HFF-Myc (cell line): ENCODE measurements around the gene NSUN2.
"Not testable (repeated sequence)": the region's sequence is repeated elsewhere in the genome, so short reads cannot be mapped to it uniquely, and the experiment has no call there.

Source experiments
- DNase-seq: peaks from one replicate; pipeline ENCODE4 v3.0.0-alpha.2; 2011; ENCODE audit warnings: low read depth; ENCODE audit errors: extremely low read depth
- H3K4me3 ChIP-seq: replicated peaks from 2 replicates; pipeline ENCODE4 v1.5.1; 2011; ENCODE audit warnings: low read depth, mild to moderate bottlenecking, control low read depth, low read length
- CTCF ChIP-seq: IDR thresholded peaks from 2 replicates; pipeline ENCODE4 v1.5.1; 2012; ENCODE audit warnings: mild to moderate bottlenecking, low read depth, low read length, control low read depth; ENCODE audit errors: missing control alignments

The NSUN2 gene

GRCh38 chr5:6675784-6676491, 43.1 kb upstream of the NSUN2 start:
- no peak for DNase-seq
- TF ChIP-seq CTCF, result peak; percentile 17
- no peak overlapping the region for H3K4me3 ChIP-seq

- no peak overlapping the region for H3K4me3 ChIP-seq
- no peak for DNase-seq
- no peak for TF ChIP-seq CTCF
These were observed 42.0 kb upstream of the NSUN2 start for GRCh38 chr5:6674886-6675285.

GRCh38 chr5:6674421-6674820, 41.6 kb upstream of the NSUN2 start:
- no peak for TF ChIP-seq CTCF
- no peak for DNase-seq
- H3K4me3 ChIP-seq, result no peak overlapping the region

- no peak for DNase-seq
- H3K4me3 ChIP-seq, result no peak overlapping the region
- no peak for TF ChIP-seq CTCF
These were observed 41.1 kb upstream of the NSUN2 start for GRCh38 chr5:6673963-6674362.

GRCh38 chr5:6673031-6673430, 40.2 kb upstream of the NSUN2 start:
- H3K4me3 ChIP-seq, result no peak overlapping the region
- DNase-seq, result no peak
- no peak for TF ChIP-seq CTCF

GRCh38 chr5:6668717-6669116, 35.9 kb upstream of the NSUN2 start:
- DNase-seq, H3K4me3 ChIP-seq: not testable (repeated sequence)

- H3K4me3 ChIP-seq, result no peak overlapping the region
- no peak for TF ChIP-seq CTCF
- DNase-seq, result no peak
These were observed 34.8 kb upstream of the NSUN2 start for GRCh38 chr5:6667648-6668047.
